Astrocyte (in vitro differentiated cells and primary cell): ENCODE measurements around the gene TRHDE. TPM values are rescaled to one million over a fixed set of nuclear protein-coding genes. Genes with fewer than 3 reads are reported as not detected.

Source experiments
- DNase-seq: peaks from one replicate; pipeline ENCODE4 v3.0.0-alpha.2; 2010; ENCODE audit warnings: low read depth
- FAIRE-seq: peaks from 2 replicates; lab custom pipeline; 2011; peaks lifted over from hg19 to GRCh38; lab: Jason Lieb, UNC
- H2AFZ ChIP-seq: 2 replicates; pipeline ENCODE4 v1.6.0; 2012; ENCODE audit warnings: low read depth, low read length, inconsistent platforms
- H3K27ac ChIP-seq: 2 replicates; pipeline ENCODE4 v1.5.1; 2011; ENCODE audit warnings: low read depth, low read length, inconsistent platforms
- H3K27me3 ChIP-seq: 2 replicates; pipeline ENCODE4 v1.6.0; 2011; ENCODE audit warnings: low read length, inconsistent platforms; ENCODE audit not compliant: insufficient read depth
- H3K36me3 ChIP-seq: 2 replicates; pipeline ENCODE4 v1.5.1; 2011; ENCODE audit warnings: low read length, inconsistent platforms; ENCODE audit not compliant: insufficient read depth
- H3K4me1 ChIP-seq: 2 replicates; pipeline ENCODE4 v1.5.1; 2011; ENCODE audit warnings: low read length, inconsistent platforms; ENCODE audit not compliant: insufficient read depth
- H3K4me2 ChIP-seq: 2 replicates; pipeline ENCODE4 v1.6.0; 2012; ENCODE audit warnings: low read length, inconsistent platforms
- H3K4me3 ChIP-seq: 2 replicates; pipeline ENCODE4 v1.5.1; 2011; ENCODE audit warnings: low read depth, mild to moderate bottlenecking, low read length, inconsistent platforms; ENCODE audit not compliant: insufficient read depth
- H3K79me2 ChIP-seq: 2 replicates; pipeline ENCODE4 v1.6.0; 2012; ENCODE audit warnings: mild to moderate bottlenecking, low read length, inconsistent platforms; ENCODE audit not compliant: insufficient read depth
- H3K9ac ChIP-seq: 2 replicates; pipeline ENCODE4 v1.6.0; 2012; ENCODE audit warnings: mild to moderate bottlenecking, low read length, inconsistent platforms
- H3K9me3 ChIP-seq: 2 replicates; pipeline ENCODE4 v1.5.1; 2012; ENCODE audit warnings: low read depth, mild to moderate bottlenecking, low read length, inconsistent platforms; ENCODE audit not compliant: insufficient read depth
- H4K20me1 ChIP-seq: 2 replicates; pipeline ENCODE4 v1.6.0; 2012; ENCODE audit warnings: low read length, inconsistent platforms; ENCODE audit not compliant: insufficient read depth
- H3K27ac Mint-ChIP-seq: one replicate; pipeline ENCODE4 v1.8.0; 2021; ENCODE audit warnings: mild to moderate bottlenecking, mixed read lengths; ENCODE audit not compliant: unreplicated experiment
- H3K27me3 Mint-ChIP-seq: one replicate; pipeline ENCODE4 v1.8.0; 2021; ENCODE audit warnings: low read depth, mixed read lengths; ENCODE audit not compliant: unreplicated experiment
- H3K36me3 Mint-ChIP-seq: one replicate; pipeline ENCODE4 v1.8.0; 2021; ENCODE audit warnings: low read depth, mixed read lengths; ENCODE audit not compliant: unreplicated experiment
- H3K4me1 Mint-ChIP-seq: one replicate; pipeline ENCODE4 v1.8.0; 2021; ENCODE audit warnings: low read depth, mixed read lengths; ENCODE audit not compliant: unreplicated experiment
- H3K4me3 Mint-ChIP-seq: one replicate; pipeline ENCODE4 v1.8.0; 2021; ENCODE audit warnings: mild to moderate bottlenecking, moderate library complexity, mixed read lengths; ENCODE audit not compliant: unreplicated experiment
- H3K9me3 Mint-ChIP-seq: one replicate; pipeline ENCODE4 v1.8.0; 2021; ENCODE audit warnings: mild to moderate bottlenecking, mixed read lengths; ENCODE audit not compliant: unreplicated experiment
- EZH2 ChIP-seq: IDR thresholded peaks from 2 replicates; pipeline ENCODE4 v1.6.1; 2012; ENCODE audit warnings: mild to moderate bottlenecking, low read length, inconsistent platforms; ENCODE audit not compliant: insufficient read depth
- total RNA-seq: library from RNA; stranded (reverse); gene quantifications from 2 replicates; pipeline ENCODE4 v1.2.1, GENCODE V29; 2021
- TF ChIP-seq, protein P1 (sequence below): IDR thresholded peaks from 2 replicates; pipeline ENCODE4 v1.5.1; 2011; ENCODE audit warnings: low read depth, mild to moderate bottlenecking, inconsistent platforms, low read length, moderate library complexity; ENCODE audit not compliant: insufficient read depth

The TRHDE gene
- total RNA-seq, 1 donor from 2014 or later, result 1.4 TPM

DNA sequence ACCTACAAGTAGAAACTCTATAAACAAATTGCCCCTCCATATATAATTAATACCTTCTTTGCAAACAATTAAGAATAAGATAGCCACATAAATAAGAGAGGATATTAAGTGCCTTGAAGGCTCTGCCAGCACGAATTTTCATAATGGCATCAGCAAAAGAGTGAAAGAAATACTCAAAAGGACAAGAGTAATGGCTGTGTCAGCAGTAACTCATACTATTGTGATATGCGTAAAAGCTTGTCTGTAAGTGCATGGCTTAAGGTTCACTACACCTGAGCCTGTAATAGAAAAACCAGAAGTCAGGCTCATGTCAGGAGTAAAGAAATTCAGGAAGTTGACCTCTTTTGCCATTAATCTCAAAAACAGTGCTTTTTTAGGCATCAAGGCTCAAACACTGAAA, 204.1 kb downstream of the TRHDE start:
- H3K4me2 ChIP-seq, result no peak overlapping the region
- no peaks in the 10 kb centered on the region for H3K9me3 ChIP-seq
- TF ChIP-seq, protein P1, sequence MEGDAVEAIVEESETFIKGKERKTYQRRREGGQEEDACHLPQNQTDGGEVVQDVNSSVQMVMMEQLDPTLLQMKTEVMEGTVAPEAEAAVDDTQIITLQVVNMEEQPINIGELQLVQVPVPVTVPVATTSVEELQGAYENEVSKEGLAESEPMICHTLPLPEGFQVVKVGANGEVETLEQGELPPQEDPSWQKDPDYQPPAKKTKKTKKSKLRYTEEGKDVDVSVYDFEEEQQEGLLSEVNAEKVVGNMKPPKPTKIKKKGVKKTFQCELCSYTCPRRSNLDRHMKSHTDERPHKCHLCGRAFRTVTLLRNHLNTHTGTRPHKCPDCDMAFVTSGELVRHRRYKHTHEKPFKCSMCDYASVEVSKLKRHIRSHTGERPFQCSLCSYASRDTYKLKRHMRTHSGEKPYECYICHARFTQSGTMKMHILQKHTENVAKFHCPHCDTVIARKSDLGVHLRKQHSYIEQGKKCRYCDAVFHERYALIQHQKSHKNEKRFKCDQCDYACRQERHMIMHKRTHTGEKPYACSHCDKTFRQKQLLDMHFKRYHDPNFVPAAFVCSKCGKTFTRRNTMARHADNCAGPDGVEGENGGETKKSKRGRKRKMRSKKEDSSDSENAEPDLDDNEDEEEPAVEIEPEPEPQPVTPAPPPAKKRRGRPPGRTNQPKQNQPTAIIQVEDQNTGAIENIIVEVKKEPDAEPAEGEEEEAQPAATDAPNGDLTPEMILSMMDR, result no peak
- no peak for TF ChIP-seq EZH2
- H3K4me1 Mint-ChIP-seq, result no peaks in the 10 kb centered on the region
- no peak overlapping the region for H3K27ac Mint-ChIP-seq
- no peaks in the 10 kb centered on the region for H3K27me3 Mint-ChIP-seq
- no peak overlapping the region for H2AFZ ChIP-seq
- H3K4me3 ChIP-seq, result no peak overlapping the region
- no peaks in the 10 kb centered on the region for H3K36me3 Mint-ChIP-seq
- no peak overlapping the region for H3K27ac ChIP-seq
- H3K79me2 ChIP-seq, result no peaks in the 10 kb centered on the region
- no peak for DNase-seq
- no peaks in the 10 kb centered on the region for H3K36me3 ChIP-seq
- FAIRE-seq, result no peak
- no peaks in the 10 kb centered on the region for H4K20me1 ChIP-seq
- no peaks in the 10 kb centered on the region for H3K9me3 Mint-ChIP-seq
- no peaks in the 10 kb centered on the region for H3K4me1 ChIP-seq
- no peaks in the 10 kb centered on the region for H3K27me3 ChIP-seq
- no peak overlapping the region for H3K9ac ChIP-seq
- no peak overlapping the region for H3K4me3 Mint-ChIP-seq

DNA sequence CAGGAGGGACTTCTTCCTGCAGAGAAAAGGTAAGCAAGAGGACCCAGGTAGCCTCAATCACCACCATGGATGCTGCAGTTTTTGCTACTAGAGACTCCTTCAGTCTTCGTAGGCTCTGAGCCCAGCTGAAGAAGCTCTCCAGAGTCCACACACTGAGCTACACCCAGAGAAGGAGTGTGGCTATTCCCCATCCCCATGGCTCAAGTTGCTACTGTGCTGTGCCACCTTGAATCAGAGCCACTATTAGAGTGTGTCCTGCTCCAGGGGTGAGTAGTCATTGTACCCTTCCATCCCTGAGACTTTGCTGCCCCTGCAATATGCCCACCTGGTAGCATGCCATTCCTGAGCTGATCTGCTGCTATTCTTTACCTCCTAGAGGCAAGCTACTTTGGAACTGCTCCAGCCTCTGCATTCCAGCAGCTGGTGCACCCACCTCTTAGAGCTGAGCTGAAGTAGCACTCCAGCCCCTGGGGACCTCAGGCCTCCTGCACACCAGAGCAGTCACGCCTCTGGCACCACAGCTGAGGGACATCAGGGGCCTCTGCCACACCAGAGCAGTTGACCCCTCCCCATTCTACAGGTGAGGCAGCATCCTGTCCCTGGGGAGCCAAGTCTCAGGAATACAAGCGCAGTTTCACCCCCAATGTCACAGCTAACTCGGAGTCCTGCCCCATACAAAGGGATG, 213.0 kb downstream of the TRHDE start:
- Mint-ChIP-seq H3K27me3 (no peaks in the 10 kb centered on the region), H3K9me3 (peaks cover 5% of the 10 kb centered on the region), H3K36me3 (no peaks in the 10 kb centered on the region), H3K4me1 (no peaks in the 10 kb centered on the region), H3K4me3 (no peak overlapping the region), H3K27ac (no peak overlapping the region)
- H3K27me3 ChIP-seq, result no peaks in the 10 kb centered on the region
- H3K9ac ChIP-seq, result no peak overlapping the region
- TF ChIP-seq EZH2, result no peak
- TF ChIP-seq, protein P1, result no peak
- H3K36me3 ChIP-seq, result peaks cover 5% of the 10 kb centered on the region
- FAIRE-seq (no peak), DNase-seq (no peak)
- H3K4me1 ChIP-seq, result no peaks in the 10 kb centered on the region
- H3K4me2 ChIP-seq, result no peak overlapping the region
- no peak overlapping the region for H3K4me3 ChIP-seq
- H4K20me1 ChIP-seq, result no peaks in the 10 kb centered on the region
- H3K79me2 ChIP-seq, result no peaks in the 10 kb centered on the region
- H2AFZ ChIP-seq, result no peak overlapping the region
- H3K9me3 ChIP-seq, result peaks cover 3% of the 10 kb centered on the region
- H3K27ac ChIP-seq, result no peak overlapping the region

DNA sequence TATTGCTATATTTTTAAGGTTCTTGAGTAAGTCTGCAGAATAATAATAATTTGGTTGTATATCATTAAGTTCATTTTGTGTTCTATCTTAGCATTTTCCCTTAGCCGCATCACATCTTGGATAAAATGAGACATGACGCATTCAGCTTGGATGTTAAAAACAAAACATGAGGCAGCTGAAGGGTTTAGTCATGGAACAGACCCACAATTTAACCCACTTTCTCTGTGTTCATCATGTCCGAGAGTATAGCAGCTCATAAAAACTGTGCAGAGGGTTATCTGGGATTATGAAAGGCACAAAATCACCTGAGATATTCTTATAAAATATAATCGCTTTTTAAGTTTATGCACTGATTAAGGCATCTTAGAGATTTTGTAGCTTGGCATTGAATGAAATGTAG, 219.3 kb downstream of the TRHDE start:
- Mint-ChIP-seq H3K4me3 (no peak overlapping the region), H3K4me1 (peaks cover 4% of the 10 kb centered on the region), H3K9me3 (peaks cover 3% of the 10 kb centered on the region), H3K36me3 (no peaks in the 10 kb centered on the region), H3K27ac (no peak overlapping the region), H3K27me3 (no peaks in the 10 kb centered on the region)
- H2AFZ ChIP-seq, result no peak overlapping the region
- TF ChIP-seq, protein P1, result no peak
- TF ChIP-seq EZH2, result no peak
- no peak overlapping the region for H3K4me2 ChIP-seq
- H3K4me3 ChIP-seq, result no peak overlapping the region
- FAIRE-seq, result no peak
- peak; percentile 12 for DNase-seq
- no peaks in the 10 kb centered on the region for H4K20me1 ChIP-seq
- no peaks in the 10 kb centered on the region for H3K79me2 ChIP-seq
- no peaks in the 10 kb centered on the region for H3K4me1 ChIP-seq
- H3K9ac ChIP-seq, result no peak overlapping the region
- H3K36me3 ChIP-seq, result peaks cover 2% of the 10 kb centered on the region
- H3K9me3 ChIP-seq, result no peaks in the 10 kb centered on the region
- no peak overlapping the region for H3K27ac ChIP-seq
- H3K27me3 ChIP-seq, result no peaks in the 10 kb centered on the region
